GM21723 (cell line): ENCODE results near the gene ADAM11.
"Not testable (repeated sequence)": the region's sequence is repeated elsewhere in the genome, so short reads cannot be mapped to it uniquely, and the experiment has no call there.

Source experiments
- ATAC-seq: cut with Tn5 transposase; IDR thresholded peaks from one replicate; pipeline ENCODE4 v1.9.1; 2021; ENCODE audit warnings: mild to moderate bottlenecking, moderate library complexity; ENCODE audit not compliant: unreplicated experiment

Gene ADAM11

GRCh38 chr17:44758414-44759085 is at the start of gene ADAM11:
Gene ADAM11 (plus strand): TSS chr17:44758988. CDS start chr17:44759200, 212 bp downstream.
- ATAC-seq, result no peak

- ATAC-seq, result no peak
Measured at GRCh38 chr17:44719444-44719843, 39.3 kb upstream of the ADAM11 start.

- no peak for ATAC-seq
Measured at GRCh38 chr17:44722254-44722653, 36.5 kb upstream of the ADAM11 start.

GRCh38 chr17:44726121-44726520 is 32.7 kb upstream of the ADAM11 start:
- not testable (repeated sequence) for ATAC-seq

GRCh38 chr17:44733753-44734152 is 25.0 kb upstream of the ADAM11 start:
- no peak for ATAC-seq

- no peak for ATAC-seq
Measured at GRCh38 chr17:44734272-44734671, 24.5 kb upstream of the ADAM11 start.

- no peak for ATAC-seq
Measured at GRCh38 chr17:44736551-44737240, 22.1 kb upstream of the ADAM11 start.

GRCh38 chr17:44738214-44738906 is 20.4 kb upstream of the ADAM11 start:
- no peak for ATAC-seq

- no peak for ATAC-seq
Measured at GRCh38 chr17:44741316-44741715, 17.5 kb upstream of the ADAM11 start.

- no peak for ATAC-seq
Measured at GRCh38 chr17:44745301-44745700, 13.5 kb upstream of the ADAM11 start.

- ATAC-seq, result not testable (repeated sequence)
Measured at GRCh38 chr17:44745738-44746137, 13.1 kb upstream of the ADAM11 start.

- no peak for ATAC-seq
Measured at GRCh38 chr17:44747566-44747965, 11.2 kb upstream of the ADAM11 start.

GRCh38 chr17:44749076-44749979 is 9.5 kb upstream of the ADAM11 start:
- no peak for ATAC-seq

GRCh38 chr17:44749980-44750318 is 8.8 kb upstream of the ADAM11 start:
- ATAC-seq, result no peak

- ATAC-seq, result no peak
Measured at GRCh38 chr17:44751331-44751730, 7.5 kb upstream of the ADAM11 start.

GRCh38 chr17:44751806-44752205 is 7.0 kb upstream of the ADAM11 start:
- no peak for ATAC-seq

- no peak for ATAC-seq
Measured at GRCh38 chr17:44752953-44753861, 5.6 kb upstream of the ADAM11 start.

- no peak for ATAC-seq
Measured at GRCh38 chr17:44754276-44754675, 4.5 kb upstream of the ADAM11 start.

GRCh38 chr17:44755180-44755579 is 3.6 kb upstream of the ADAM11 start:
- ATAC-seq, result not testable (repeated sequence)
